Neural progenitor cell (in vitro differentiated cells): ENCODE measurements around the gene LRRN4.

ENCODE experiments used
- EZH2 ChIP-seq: fragments of 200-600 bp; sonication (generic); IDR thresholded peaks from 2 replicates; pipeline ENCODE4 v1.6.1; 2017; ENCODE audit warnings: antibody characterized with exemption, mild to moderate bottlenecking, moderate library complexity
- TF ChIP-seq, protein P1 (sequence below): fragments of 200-600 bp; sonication (generic); IDR thresholded peaks from 2 replicates; pipeline ENCODE4 v1.5.1; 2017; ENCODE audit warnings: antibody characterized with exemption, mild to moderate bottlenecking

DNA sequence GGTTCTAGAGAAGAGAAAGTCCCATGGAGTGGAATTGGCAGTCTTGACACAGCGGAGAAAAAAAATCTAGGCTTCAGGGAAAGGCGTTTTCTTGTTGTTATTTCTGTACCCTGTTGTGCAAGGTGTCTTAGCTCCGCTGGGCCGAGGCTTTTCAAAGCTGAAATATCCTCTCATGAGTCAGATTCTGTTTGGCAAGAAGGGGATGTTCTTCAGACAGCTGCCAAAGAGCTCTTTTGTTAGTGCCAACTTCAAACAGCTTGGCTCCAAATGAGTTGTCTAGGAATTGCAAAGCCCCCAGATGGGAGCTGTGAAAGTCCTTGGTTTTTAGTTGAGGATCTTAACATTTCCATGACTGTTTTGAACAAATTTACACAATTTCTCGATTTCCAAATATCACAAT lies 45.6 kb downstream of the LRRN4 start:
- TF ChIP-seq, protein P1, sequence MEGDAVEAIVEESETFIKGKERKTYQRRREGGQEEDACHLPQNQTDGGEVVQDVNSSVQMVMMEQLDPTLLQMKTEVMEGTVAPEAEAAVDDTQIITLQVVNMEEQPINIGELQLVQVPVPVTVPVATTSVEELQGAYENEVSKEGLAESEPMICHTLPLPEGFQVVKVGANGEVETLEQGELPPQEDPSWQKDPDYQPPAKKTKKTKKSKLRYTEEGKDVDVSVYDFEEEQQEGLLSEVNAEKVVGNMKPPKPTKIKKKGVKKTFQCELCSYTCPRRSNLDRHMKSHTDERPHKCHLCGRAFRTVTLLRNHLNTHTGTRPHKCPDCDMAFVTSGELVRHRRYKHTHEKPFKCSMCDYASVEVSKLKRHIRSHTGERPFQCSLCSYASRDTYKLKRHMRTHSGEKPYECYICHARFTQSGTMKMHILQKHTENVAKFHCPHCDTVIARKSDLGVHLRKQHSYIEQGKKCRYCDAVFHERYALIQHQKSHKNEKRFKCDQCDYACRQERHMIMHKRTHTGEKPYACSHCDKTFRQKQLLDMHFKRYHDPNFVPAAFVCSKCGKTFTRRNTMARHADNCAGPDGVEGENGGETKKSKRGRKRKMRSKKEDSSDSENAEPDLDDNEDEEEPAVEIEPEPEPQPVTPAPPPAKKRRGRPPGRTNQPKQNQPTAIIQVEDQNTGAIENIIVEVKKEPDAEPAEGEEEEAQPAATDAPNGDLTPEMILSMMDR = no peak
- no peak for TF ChIP-seq EZH2
